Memory B cell (primary cell): Measurements from ENCODE around the gene LBP.
"Not testable (repeated sequence)": the region's sequence is repeated elsewhere in the genome, so short reads cannot be mapped to it uniquely, and the experiment has no call there.

Source experiments
- ATAC-seq: fragments of 150-1000 bp; cut with Tn5 transposase; 2 replicates; pipeline ENCODE4 v1.10.0; 2021; ENCODE audit warnings: low read depth, mild to moderate bottlenecking, moderate library complexity
- DNase-seq, 2 donors: peaks; one replicate each; pipeline ENCODE4 v3.0.0; 2022; ENCODE audit warnings: low spot score in 2 of 2
- H3K27ac Mint-ChIP-seq: one replicate; pipeline ENCODE4 v1.8.0; 2022; ENCODE audit warnings: mild to moderate bottlenecking, moderate library complexity, mixed read lengths
- H3K27me3 Mint-ChIP-seq: one replicate; pipeline ENCODE4 v1.8.0; 2022; ENCODE audit warnings: mixed read lengths
- H3K36me3 Mint-ChIP-seq: one replicate; pipeline ENCODE4 v1.8.0; 2022; ENCODE audit warnings: mild to moderate bottlenecking, mixed read lengths
- H3K4me1 Mint-ChIP-seq: one replicate; pipeline ENCODE4 v1.8.0; 2022; ENCODE audit warnings: mixed read lengths
- H3K4me3 Mint-ChIP-seq: one replicate; pipeline ENCODE4 v1.8.0; 2022; ENCODE audit warnings: mild to moderate bottlenecking, moderate library complexity, mixed read lengths
- H3K9me3 Mint-ChIP-seq: one replicate; pipeline ENCODE4 v1.8.0; 2022; ENCODE audit warnings: mixed read lengths

Gene LBP

GRCh38 chr20:38377039-38377685 is 30.9 kb downstream of the LBP start:
- Mint-ChIP-seq H3K4me1 (no peaks in the 10 kb centered on the region), H3K4me3 (no peak overlapping the region), H3K27me3 (peaks cover 2% of the 10 kb centered on the region), H3K9me3 (no peaks in the 10 kb centered on the region), H3K27ac (no peak overlapping the region), H3K36me3 (no peaks in the 10 kb centered on the region)
- DNase-seq (no peak), ATAC-seq (no peak)

- not testable (repeated sequence) for H3K4me3 Mint-ChIP-seq, H3K36me3 Mint-ChIP-seq, H3K27me3 Mint-ChIP-seq, H3K27ac Mint-ChIP-seq, DNase-seq, ATAC-seq, H3K9me3 Mint-ChIP-seq, H3K4me1 Mint-ChIP-seq
Observed at GRCh38 chr20:38377838-38378237, 31.6 kb downstream of the LBP start.

- no peak overlapping the region for H3K27ac Mint-ChIP-seq
- no peak overlapping the region for H3K4me3 Mint-ChIP-seq
- ATAC-seq, result no peak
- no peak for DNase-seq
- H3K9me3 Mint-ChIP-seq, result no peaks in the 10 kb centered on the region
- H3K36me3 Mint-ChIP-seq, result peaks cover 1% of the 10 kb centered on the region
- H3K27me3 Mint-ChIP-seq, result peaks cover 12% of the 10 kb centered on the region
- no peaks in the 10 kb centered on the region for H3K4me1 Mint-ChIP-seq
Observed at GRCh38 chr20:38383147-38383546, 36.9 kb downstream of the LBP start.

DNA sequence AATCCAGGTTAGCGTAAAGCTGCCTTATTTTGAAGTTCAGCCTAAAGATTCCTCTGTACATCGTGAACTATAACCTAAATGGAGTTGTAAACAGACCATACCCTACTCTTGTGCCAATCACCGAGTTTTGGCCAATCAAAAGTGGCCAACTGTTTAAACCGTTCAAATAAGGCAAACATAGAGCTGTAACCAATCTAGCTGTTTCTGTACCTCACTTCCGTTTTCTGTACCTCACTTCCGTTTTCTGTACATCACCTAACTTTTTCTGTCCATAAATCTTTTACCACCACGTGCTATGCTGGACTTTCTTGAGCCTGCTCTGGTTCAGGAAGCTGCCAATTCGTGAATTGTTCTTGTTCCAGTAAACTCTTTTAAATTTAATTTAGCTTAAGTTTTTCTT is 39.7 kb downstream of the LBP start:
- Mint-ChIP-seq H3K27ac (no peak overlapping the region), H3K27me3 (peaks cover 12% of the 10 kb centered on the region), H3K4me3 (no peak overlapping the region), H3K4me1 (no peaks in the 10 kb centered on the region), H3K9me3 (peaks cover 7% of the 10 kb centered on the region), H3K36me3 (peaks cover 1% of the 10 kb centered on the region)
- no peak for DNase-seq
- no peak for ATAC-seq

DNA sequence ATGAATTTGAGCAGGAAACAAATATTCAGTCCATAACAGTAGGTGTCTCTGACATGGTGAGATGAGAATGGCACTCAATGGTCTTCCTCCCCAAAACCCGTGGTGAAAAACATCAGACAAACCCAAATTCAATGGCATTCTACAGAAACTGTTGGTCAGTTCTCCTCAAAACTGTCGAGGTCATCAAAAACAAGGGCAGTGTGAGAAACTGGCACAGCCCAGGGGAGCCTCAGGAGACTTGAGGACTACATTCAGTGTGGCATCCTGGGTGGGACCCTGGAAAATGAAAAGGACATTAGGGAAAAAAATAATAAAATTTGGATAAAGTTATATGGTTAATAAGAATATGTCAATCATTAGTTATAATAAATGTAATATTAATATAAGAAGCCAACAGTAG is 40.6 kb downstream of the LBP start:
- ATAC-seq (no peak), DNase-seq (no peak)
- H3K4me3 Mint-ChIP-seq, result no peak overlapping the region
- H3K36me3 Mint-ChIP-seq, result peaks cover 1% of the 10 kb centered on the region
- H3K27me3 Mint-ChIP-seq, result peaks cover 12% of the 10 kb centered on the region
- H3K9me3 Mint-ChIP-seq, result peaks cover 7% of the 10 kb centered on the region
- H3K27ac Mint-ChIP-seq, result no peak overlapping the region
- no peaks in the 10 kb centered on the region for H3K4me1 Mint-ChIP-seq

GRCh38 chr20:38387953-38388352 is 41.7 kb downstream of the LBP start:
- Mint-ChIP-seq H3K4me1 (no peaks in the 10 kb centered on the region), H3K36me3 (peaks cover 1% of the 10 kb centered on the region), H3K27ac (no peak overlapping the region), H3K4me3 (no peak overlapping the region), H3K27me3 (peaks cover 7% of the 10 kb centered on the region), H3K9me3 (peaks cover 7% of the 10 kb centered on the region)
- ATAC-seq (no peak), DNase-seq (no peak)

- H3K27me3 Mint-ChIP-seq, result no peaks in the 10 kb centered on the region
- peaks cover 7% of the 10 kb centered on the region for H3K9me3 Mint-ChIP-seq
- DNase-seq (no peak), ATAC-seq (no peak)
- no peaks in the 10 kb centered on the region for H3K4me1 Mint-ChIP-seq
- H3K4me3 Mint-ChIP-seq, result no peak overlapping the region
- H3K27ac Mint-ChIP-seq, result no peak overlapping the region
- H3K36me3 Mint-ChIP-seq, result no peaks in the 10 kb centered on the region
Observed at GRCh38 chr20:38392356-38392755, 46.1 kb downstream of the LBP start.

DNA sequence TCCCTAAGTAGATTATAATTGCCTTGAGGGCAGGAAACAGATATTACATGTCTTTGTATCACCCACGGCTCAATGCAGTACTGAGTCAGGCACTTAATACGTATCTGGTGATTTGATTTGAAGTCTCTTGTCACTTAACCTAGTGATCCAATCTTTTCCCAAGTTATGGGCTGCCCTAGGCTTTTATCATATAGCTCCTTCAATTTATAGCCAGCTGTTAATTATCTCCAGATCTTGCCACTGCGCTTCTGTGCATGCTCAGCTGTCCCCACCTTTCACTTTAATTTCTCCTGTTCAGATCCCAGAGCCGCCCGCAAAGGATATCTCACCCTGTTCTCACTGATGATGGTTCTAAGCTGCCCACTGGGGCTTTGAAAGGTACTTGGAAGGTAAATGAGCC is 47.0 kb downstream of the LBP start:
- H3K4me3 Mint-ChIP-seq, result no peak overlapping the region
- no peak overlapping the region for H3K27ac Mint-ChIP-seq
- H3K4me1 Mint-ChIP-seq, result no peaks in the 10 kb centered on the region
- no peak for ATAC-seq
- no peak for DNase-seq
- no peaks in the 10 kb centered on the region for H3K27me3 Mint-ChIP-seq
- peaks cover 7% of the 10 kb centered on the region for H3K9me3 Mint-ChIP-seq
- H3K36me3 Mint-ChIP-seq, result no peaks in the 10 kb centered on the region

- Mint-ChIP-seq H3K4me1 (no peaks in the 10 kb centered on the region), H3K9me3 (peaks cover 3% of the 10 kb centered on the region), H3K27ac (no peak overlapping the region)
Observed at GRCh38 chr20:38395165-38395564, 48.9 kb downstream of the LBP start.

DNA sequence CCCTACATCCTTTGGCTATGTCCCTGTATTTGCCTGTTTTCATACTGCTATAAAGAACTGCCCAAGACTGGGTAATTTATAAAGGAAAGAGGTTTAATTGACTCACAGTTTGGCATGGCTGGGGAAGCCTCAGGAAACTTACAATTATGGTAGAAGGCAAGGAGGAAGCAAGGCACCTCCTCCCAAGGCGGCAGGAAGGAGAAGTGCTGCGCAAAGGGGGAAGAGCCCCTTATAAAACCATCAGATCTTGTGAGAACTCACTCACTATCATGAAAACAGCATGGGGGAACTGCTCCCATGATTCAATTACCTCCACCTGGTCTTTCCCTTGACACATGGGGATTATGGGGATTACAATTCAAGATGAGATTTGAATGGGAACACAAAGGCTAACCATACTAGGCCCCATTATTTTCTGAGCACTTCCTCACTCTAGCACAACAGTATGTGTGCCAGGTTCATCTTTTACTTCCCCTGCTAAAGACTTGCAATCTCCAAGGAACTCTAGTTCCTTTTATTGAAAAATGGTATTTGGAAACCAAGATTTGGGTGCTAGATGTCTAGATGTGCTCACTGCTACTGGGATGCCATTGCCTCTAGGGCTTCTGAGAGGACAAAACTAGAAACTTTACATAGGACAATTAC is 49.6 kb downstream of the LBP start:
- H3K27ac Mint-ChIP-seq, H3K4me1 Mint-ChIP-seq, DNase-seq, H3K4me3 Mint-ChIP-seq, H3K27me3 Mint-ChIP-seq, H3K36me3 Mint-ChIP-seq, ATAC-seq, H3K9me3 Mint-ChIP-seq: not testable (repeated sequence)

More at GRCh38 chr20:38395165-38395564, 48.9 kb downstream of the LBP start:
- no peaks in the 10 kb centered on the region for H3K36me3 Mint-ChIP-seq
- no peak overlapping the region for H3K4me3 Mint-ChIP-seq
- no peaks in the 10 kb centered on the region for H3K27me3 Mint-ChIP-seq
- DNase-seq (no peak), ATAC-seq (no peak)

DNA sequence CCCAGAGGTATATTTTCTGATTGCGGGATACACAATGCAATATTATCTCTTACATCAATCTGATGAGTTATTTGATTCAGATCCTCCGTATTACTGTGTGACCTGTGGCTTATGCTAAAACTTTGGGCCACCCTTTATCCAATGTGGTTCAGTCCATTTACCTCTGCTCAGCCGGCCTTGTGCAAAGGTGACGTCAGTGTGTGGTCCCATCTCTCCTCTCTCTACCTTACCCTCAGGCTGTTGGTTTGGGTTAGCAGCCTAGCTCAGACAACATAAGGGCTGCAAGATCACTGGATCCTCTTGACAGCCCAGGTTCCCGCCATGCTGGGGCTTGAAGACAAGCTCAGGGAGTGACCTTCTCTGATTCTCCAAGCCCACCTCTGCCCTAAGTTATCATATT is 55.8 kb downstream of the LBP start:
- H3K27ac Mint-ChIP-seq, result no peak overlapping the region
- no peak for ATAC-seq
- no peak for DNase-seq
- H3K27me3 Mint-ChIP-seq, result peaks cover 3% of the 10 kb centered on the region
- H3K36me3 Mint-ChIP-seq, result peaks cover 4% of the 10 kb centered on the region
- no peaks in the 10 kb centered on the region for H3K4me1 Mint-ChIP-seq
- H3K9me3 Mint-ChIP-seq, result peaks cover 3% of the 10 kb centered on the region
- no peak overlapping the region for H3K4me3 Mint-ChIP-seq

DNA sequence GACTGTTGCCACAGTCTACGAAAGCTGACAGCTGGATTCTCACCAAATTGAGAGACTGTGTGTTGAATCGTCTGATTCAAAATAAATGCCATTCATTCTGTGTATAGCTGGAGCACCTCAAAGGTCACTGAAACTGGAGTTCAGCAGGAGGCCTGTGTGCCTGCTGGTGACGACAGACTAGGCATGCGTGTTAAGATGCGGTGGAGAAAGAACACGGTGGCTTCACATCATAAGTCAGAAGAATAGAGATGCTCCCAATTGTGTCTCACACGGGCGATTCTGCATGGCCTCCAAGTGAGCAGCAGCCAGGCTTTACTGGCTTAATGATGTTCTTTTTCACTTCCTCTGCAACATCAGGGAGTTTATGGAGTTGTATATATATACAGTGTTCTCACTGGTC is 56.5 kb downstream of the LBP start:
- Mint-ChIP-seq H3K27me3 (peaks cover 3% of the 10 kb centered on the region), H3K27ac (no peak overlapping the region), H3K36me3 (peaks cover 6% of the 10 kb centered on the region), H3K4me3 (no peak overlapping the region), H3K9me3 (peaks cover 3% of the 10 kb centered on the region), H3K4me1 (no peaks in the 10 kb centered on the region)
- DNase-seq, result no peak
- no peak for ATAC-seq

GRCh38 chr20:38404016-38404415 is 57.7 kb downstream of the LBP start:
- no peak for DNase-seq
- no peak overlapping the region for H3K27ac Mint-ChIP-seq
- no peak for ATAC-seq
- no peaks in the 10 kb centered on the region for H3K4me1 Mint-ChIP-seq
- no peak overlapping the region for H3K4me3 Mint-ChIP-seq
- H3K27me3 Mint-ChIP-seq, result peaks cover 3% of the 10 kb centered on the region
- peaks cover 3% of the 10 kb centered on the region for H3K9me3 Mint-ChIP-seq
- H3K36me3 Mint-ChIP-seq, result peaks cover 7% of the 10 kb centered on the region

DNA sequence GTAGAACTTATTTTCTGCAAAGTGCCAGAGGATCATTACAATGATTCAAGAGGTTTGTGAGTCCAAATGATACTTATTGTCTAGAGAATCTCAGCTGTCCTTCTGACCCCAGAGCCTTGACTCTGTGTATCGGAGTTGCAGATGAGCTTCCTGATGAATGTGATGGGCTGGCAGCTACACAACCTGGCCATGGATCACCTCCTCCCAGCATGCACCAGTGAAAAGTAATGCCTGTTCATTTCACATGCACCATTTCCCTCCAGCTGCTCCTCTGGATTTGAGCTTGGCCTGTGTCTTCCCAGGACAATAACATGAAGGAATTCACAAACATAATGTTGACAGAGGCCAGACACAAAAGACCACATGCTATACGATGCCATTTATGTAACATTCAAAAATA is 58.9 kb downstream of the LBP start:
- Mint-ChIP-seq H3K9me3 (peaks cover 3% of the 10 kb centered on the region), H3K4me1 (no peaks in the 10 kb centered on the region), H3K27me3 (peaks cover 3% of the 10 kb centered on the region), H3K36me3 (peaks cover 9% of the 10 kb centered on the region), H3K4me3 (no peak overlapping the region), H3K27ac (no peak overlapping the region)
- ATAC-seq, result no peak
- DNase-seq, result no peak

DNA sequence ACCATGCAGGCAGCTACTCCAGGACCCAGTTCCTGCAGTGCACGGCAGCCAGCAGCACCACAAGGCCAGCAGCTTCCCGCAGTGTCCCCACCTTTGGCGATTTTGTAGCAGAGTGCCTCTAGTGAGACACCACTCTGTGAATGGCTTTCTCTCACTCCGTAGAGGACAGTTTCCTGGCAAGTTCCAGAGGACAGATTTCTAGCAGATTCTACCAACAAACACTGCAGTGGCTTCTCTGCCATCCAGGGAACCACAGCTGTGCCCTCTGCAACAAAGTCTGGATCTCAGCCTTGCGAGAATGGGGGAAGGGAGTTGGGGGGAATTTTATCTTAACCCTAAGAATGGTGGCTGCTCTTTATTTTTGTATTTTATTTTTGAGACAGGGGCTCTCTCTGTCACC is 60.2 kb downstream of the LBP start:
- no peak overlapping the region for H3K27ac Mint-ChIP-seq
- peaks cover 12% of the 10 kb centered on the region for H3K36me3 Mint-ChIP-seq
- H3K4me1 Mint-ChIP-seq, result no peaks in the 10 kb centered on the region
- H3K4me3 Mint-ChIP-seq, result no peak overlapping the region
- peaks cover 3% of the 10 kb centered on the region for H3K27me3 Mint-ChIP-seq
- ATAC-seq (no peak), DNase-seq (no peak)
- H3K9me3 Mint-ChIP-seq, result peaks cover 3% of the 10 kb centered on the region
